ENCODE results near the gene UBP1.

DNA sequence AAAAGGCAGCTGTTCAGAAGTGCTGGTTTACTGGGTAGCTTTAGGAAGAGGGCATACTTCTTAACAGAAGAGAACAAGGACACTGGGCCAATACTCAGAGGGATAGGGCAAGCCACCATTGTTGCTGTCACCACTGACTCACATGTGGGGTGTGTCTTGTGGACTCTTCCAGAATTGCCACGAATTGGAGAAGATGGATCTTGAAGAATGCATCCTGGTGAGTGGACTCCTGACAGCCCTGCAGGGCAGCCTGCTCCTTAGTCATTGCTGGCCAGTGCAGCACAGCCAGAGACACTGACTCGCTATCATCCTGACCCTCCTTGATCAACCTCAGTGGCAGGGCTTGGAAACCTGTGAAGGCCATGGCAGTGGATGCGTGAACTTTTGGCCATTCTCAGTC is 62.3 kb downstream of the UBP1 start:
- no peak for TF ChIP-seq EZH2phosphoT487 (IDR thresholded peaks at IDR 0.05; ENCODE audit: low read depth)
- TF ChIP-seq, protein P1, sequence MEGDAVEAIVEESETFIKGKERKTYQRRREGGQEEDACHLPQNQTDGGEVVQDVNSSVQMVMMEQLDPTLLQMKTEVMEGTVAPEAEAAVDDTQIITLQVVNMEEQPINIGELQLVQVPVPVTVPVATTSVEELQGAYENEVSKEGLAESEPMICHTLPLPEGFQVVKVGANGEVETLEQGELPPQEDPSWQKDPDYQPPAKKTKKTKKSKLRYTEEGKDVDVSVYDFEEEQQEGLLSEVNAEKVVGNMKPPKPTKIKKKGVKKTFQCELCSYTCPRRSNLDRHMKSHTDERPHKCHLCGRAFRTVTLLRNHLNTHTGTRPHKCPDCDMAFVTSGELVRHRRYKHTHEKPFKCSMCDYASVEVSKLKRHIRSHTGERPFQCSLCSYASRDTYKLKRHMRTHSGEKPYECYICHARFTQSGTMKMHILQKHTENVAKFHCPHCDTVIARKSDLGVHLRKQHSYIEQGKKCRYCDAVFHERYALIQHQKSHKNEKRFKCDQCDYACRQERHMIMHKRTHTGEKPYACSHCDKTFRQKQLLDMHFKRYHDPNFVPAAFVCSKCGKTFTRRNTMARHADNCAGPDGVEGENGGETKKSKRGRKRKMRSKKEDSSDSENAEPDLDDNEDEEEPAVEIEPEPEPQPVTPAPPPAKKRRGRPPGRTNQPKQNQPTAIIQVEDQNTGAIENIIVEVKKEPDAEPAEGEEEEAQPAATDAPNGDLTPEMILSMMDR (IDR thresholded peaks at IDR 0.05; ENCODE audit: low read depth, low read length): no peak
